LNCAP (cell line): Measurements from ENCODE around the gene OR52I2.

Experiments
- TF ChIP-seq, protein P1 (sequence below): fragments of 450-650 bp; IDR thresholded peaks from 2 replicates; pipeline ENCODE4 v1.5.1; 2017; ENCODE audit warnings: mild to moderate bottlenecking

OR52I2 gene

GRCh38 chr11:4581443-4581842, at the start of gene OR52I2:
OR52I2 (plus strand) TSS chr11:4581743.
- TF ChIP-seq, protein P1, sequence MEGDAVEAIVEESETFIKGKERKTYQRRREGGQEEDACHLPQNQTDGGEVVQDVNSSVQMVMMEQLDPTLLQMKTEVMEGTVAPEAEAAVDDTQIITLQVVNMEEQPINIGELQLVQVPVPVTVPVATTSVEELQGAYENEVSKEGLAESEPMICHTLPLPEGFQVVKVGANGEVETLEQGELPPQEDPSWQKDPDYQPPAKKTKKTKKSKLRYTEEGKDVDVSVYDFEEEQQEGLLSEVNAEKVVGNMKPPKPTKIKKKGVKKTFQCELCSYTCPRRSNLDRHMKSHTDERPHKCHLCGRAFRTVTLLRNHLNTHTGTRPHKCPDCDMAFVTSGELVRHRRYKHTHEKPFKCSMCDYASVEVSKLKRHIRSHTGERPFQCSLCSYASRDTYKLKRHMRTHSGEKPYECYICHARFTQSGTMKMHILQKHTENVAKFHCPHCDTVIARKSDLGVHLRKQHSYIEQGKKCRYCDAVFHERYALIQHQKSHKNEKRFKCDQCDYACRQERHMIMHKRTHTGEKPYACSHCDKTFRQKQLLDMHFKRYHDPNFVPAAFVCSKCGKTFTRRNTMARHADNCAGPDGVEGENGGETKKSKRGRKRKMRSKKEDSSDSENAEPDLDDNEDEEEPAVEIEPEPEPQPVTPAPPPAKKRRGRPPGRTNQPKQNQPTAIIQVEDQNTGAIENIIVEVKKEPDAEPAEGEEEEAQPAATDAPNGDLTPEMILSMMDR: no peak

DNA sequence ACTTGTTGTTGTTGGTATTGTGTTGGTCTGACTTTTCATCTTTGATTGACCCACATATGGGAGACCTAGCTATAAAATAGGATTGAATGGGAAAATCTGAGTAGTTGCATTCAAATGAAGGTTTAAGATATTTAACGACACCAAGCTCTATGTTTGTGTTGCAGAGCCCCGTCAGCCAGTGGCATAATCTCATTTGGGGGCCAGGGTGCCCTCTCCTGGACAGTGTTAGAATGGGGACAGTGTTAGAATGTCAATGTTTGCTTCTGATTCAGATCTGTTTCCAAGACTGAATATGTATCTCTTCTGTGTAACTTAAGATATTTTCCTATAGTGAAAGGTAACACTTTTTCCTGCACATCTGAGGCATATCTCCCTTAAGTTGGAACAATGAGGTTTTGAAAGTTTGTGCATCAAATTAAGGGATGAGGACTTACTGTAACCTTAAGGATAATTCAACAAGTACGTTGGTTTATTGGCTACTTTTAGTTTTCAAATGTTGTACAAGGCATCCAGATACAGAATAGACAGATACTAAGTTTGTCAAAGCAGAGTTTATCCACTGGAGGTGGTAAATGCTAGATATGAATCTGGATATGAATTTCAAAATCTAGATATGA, 41.8 kb upstream of the OR52I2 start:
- TF ChIP-seq, protein P1: peak; percentile 83

DNA sequence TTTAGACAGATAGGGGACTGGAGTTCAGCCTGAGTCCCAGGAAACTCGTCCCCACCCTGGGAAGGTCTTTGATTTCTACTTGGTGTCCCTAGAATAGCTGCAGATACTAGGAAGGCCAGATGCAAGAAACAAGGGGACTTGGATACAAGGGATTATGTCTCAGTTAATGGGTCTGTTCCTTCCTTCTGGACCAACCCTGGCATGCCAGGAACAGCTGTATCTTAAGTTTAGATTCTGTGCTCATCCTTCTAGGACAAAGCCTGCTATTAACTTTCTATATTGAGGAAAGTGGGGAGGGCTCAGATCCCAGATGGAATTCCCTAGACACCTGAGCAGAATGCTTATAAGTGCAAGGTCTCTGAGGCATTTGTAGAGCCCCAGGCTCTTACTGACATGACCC, 40.5 kb upstream of the OR52I2 start:
- TF ChIP-seq, protein P1: no peak

- TF ChIP-seq, protein P1: no peak
These were observed 38.0 kb upstream of the OR52I2 start for GRCh38 chr11:4543561-4543960.

- TF ChIP-seq, protein P1: no peak
These were observed 36.7 kb upstream of the OR52I2 start, which contains the start of gene OR52M1 for GRCh38 chr11:4544891-4545290. OR52M1 (plus strand) TSS chr11:4545191; CDS start chr11:4545191, 0 bp downstream.

- TF ChIP-seq, protein P1: no peak
These were observed 34.7 kb upstream of the OR52I2 start for GRCh38 chr11:4546878-4547277.

GRCh38 chr11:4547416-4547815, 34.1 kb upstream of the OR52I2 start:
- TF ChIP-seq, protein P1: no peak
